ENCODE data around the gene PPFIA2.
"Not testable (repeated sequence)": the region's sequence is repeated elsewhere in the genome, so short reads cannot be mapped to it uniquely, and the experiment has no call there.

The PPFIA2 gene

DNA sequence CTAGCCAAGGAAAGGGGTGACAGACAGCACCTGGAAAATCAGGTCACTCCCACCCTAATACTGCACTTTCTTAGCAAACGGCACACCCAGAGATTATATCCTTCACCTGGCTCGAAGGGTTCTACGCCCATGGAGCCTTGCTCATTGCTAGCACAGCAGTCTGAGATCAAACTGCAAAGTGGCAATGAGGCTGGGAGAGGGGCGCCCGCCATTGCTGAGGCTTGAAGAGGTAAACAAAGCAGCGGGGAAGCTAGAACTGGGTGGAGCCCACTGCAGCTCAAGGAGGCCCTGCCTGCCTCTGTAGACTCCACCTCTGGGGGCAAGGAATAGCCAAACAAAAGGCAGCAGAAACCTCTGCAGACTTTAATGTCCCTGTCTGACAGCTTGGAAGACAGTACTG, 99.8 kb downstream of the PPFIA2 start:
- not testable (repeated sequence) for DNase-seq

DNA sequence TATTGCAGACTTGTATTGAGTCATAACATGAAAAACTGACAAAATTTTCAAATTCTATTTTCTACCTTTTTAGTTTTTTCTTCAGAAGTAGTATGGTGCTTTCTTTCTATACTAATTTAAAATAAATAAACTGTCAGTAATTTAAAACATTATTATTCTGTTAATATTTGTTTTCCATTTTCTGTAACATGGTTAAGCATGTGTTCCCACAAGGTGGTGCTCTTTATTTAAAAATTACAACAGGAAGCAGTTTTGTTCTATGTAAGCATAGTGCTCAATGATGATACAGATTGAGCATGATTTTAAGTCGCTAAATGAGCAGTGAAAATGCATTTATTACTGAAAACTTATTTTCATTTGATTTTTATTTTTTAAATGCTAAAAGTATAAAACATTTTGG, 114.6 kb downstream of the PPFIA2 start:
- DNase-seq = peak; percentile 47

DNA sequence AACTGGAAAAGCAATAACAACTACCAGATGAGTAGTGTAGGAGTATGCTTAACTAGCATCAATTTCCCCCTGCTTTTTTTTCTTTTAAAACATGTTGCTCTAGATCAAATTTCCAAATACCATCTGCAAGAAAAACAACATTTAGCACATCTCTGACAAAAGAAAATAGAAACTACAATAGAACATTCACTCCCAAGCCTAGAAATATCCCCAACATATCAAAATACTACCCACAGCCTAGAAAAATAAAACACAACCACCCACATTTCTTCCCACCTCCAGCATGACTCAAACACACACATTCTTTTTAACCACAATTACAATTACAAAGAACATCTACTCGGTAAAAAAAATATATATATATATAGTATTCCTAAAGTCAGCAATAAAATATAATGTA, 120.0 kb downstream of the PPFIA2 start:
- DNase-seq = no peak

DNA sequence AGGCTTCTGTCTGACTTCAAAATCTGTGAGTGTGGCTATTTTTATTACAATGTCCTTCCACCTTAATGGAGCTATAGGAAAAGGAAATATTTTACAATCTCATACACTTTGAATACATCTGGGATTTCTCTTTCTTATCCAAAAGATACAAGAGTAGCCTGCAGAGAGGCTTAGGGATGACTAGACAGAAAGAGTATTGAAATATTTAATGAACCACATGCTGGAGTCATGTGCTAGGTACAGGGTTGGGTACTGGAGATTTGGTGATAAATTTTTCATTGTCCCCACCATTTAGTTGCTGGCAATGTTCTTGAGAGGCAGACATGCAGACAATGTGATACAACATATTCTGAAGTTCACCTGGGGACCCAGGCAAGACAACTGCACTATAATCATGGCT, 126.0 kb downstream of the PPFIA2 start:
- DNase-seq = no peak

- peak; percentile 62 for DNase-seq
Measured at GRCh38 chr12:81627336-81628189, 131.6 kb downstream of the PPFIA2 start.

DNA sequence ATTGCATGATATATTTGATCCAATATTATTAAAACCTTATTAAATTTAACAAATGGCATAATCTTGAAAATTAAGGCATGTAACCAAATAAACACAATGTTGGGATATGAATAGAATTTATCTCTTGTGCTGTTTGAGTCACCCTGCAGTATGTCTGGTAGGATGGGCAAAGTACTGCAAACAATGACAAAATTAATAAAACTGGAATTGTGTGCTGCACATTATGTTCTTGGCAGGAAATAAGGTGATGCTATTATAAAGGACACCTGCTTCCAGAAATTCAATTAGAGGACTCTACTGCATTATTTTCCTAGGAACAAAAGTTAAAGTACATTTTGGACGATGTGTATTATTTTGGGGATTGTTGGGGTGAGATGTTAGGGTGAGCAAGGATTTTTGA, 132.7 kb downstream of the PPFIA2 start:
- DNase-seq = no peak

- DNase-seq = peak; percentile 56
Measured at GRCh38 chr12:81617915-81618314, 141.2 kb downstream of the PPFIA2 start.

- no peak for DNase-seq
Measured at GRCh38 chr12:81615026-81615588, 144.0 kb downstream of the PPFIA2 start.

GRCh38 chr12:81610955-81611889, 147.9 kb downstream of the PPFIA2 start:
- DNase-seq = no peak

DNA sequence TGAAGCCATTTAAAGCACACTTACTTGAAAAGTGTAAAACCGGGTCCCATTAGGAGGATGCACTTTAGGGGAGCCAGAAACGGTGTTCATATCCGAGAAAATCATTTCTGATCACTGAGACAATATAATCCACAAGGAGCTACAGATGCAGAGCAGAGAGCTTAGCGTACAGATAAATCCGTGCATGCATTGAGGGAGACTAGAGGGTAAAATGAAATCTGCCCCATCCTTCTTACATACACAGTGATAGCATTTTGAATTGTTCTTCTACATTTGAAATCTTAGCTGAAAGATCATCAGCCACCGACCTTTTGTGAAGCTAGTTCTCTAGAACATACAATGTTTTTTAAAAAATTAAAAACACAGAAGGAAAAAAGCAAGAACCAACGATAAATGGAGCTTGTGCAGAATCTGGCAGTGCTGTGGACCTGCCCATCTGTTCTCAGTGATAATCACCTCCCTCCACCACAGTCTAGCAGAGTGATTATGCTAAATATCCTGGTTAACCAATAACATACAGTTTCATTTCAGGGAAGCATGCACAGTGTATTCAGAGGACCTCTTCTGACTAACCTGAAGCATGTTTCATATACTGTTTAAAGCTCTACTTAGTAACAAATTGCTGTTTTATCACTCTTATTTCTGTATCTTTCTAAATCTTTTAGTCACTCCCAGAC, 161.1 kb downstream of the PPFIA2 start:
- DNase-seq = peak; percentile 46

GRCh38 chr12:81596558-81596957, 162.6 kb downstream of the PPFIA2 start:
- DNase-seq = no peak

- no peak for DNase-seq
Measured at GRCh38 chr12:81591256-81591655, 167.9 kb downstream of the PPFIA2 start.

GRCh38 chr12:81590703-81591102, 168.4 kb downstream of the PPFIA2 start:
- DNase-seq = not testable (repeated sequence)

DNA sequence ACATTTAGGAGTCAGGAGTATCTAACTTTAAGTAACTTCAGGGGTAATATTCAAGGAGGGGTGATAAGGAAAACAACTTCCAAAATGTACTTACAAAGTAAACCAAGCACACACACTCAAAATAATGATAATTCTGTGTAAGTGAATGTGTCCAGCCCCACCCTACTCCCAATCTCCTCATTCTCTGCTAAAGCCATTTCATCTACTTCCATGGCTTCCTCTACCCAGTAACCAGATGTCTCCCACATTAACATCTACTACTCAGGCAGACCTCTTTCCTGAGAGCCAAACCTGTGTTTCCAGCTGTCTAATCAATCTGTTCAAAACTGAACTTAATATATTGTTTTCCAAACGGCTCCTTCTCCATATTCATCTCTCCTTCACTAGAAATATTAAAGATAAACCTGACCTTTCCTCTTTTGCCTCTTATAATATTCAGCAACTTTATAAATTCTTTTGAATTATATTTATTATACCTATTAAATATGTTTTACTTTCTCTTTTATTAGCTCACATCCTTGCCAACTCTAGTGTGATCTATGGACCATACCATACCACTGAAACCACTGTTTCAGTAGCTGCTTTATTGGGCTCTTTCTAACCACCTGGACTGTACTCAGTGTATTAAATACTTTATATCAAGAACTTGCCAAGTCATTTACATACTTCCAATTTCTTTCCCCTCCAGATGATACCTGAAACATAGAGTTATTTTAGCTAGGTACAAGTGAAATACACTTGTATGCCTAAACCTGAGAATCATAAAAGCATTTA, 170.7 kb downstream of the PPFIA2 start:
- DNase-seq = no peak

GRCh38 chr12:81585787-81586186, 173.4 kb downstream of the PPFIA2 start:
- DNase-seq = no peak

DNA sequence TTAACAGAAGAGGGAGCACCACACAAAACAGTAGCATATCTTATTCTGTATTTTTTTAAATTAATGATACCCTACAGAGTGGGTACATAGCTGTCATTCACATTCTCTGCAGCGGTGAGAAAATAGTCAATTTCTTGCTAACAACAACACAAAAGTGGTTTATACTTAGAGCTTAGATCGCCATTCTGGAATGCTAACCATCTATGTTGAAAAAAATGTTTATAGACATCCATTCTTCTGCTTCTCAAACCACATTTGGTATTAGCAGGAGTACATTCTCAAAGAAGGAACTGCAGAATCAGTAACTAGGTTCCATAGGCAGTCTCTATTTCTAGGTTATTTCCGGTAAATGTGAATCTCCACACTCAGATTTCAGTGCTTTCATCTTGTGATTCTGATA, 185.9 kb downstream of the PPFIA2 start:
- no peak for DNase-seq

- no peak for DNase-seq
Measured at GRCh38 chr12:81572411-81572810, 186.7 kb downstream of the PPFIA2 start.

DNA sequence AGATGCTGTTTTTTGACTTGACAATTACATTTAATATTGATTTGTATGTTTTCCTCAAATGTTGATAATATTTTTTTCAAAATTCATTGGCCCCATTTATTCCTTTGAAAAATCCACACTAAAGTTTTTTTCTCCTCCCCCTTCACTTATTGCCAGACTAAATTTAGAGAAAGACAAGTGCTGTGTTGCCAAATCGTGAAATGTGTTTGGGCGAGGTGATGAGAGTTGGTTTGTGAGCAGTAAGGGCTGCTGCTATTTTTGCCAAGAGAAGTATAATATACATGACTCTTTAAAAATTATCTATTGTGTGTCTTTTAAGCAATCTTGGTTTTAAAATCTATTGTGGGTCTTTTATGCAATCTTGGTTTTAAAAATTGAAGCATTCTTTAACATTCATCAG, 188.9 kb downstream of the PPFIA2 start:
- DNase-seq = no peak

GRCh38 chr12:81564237-81564636, 194.9 kb downstream of the PPFIA2 start:
- no peak for DNase-seq

DNA sequence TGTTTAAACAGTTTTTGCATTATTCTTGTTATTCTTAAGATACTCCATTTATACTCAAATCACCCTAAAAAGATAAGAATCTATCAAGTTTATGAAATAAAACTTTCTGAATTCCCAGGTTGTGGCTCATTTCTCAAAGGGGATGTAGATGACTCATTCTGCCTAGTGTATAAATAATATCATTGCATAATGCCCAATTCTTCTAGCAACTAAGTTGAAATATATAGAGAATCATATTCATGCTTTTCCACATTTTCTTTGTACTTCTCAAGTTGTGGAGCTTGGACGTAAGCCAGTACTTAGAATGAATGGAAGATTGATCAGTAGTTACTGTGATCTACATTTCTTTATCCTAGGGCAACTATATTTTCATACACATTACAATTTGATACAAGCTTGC, 201.1 kb downstream of the PPFIA2 start:
- DNase-seq = no peak

DNA sequence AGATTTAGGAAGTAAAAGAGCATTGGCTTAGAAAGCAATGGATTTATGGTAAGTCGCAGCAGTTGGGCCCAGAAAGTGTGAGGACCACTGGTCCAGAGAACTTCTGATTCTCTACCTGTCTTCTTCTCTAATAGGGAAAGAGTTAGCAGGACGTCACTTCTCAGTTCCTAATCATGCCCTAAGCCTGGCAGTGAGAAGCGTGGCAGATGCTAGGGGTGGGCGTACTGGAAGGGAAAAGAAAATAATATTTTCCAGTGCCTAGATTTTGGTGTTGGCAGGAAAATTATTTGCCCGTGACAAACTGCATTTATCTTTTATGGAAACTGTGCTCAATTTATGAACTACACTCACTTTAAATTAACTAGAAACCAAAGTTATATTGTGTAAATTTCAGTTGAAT, 212.3 kb downstream of the PPFIA2 start:
- no peak for DNase-seq

GRCh38 chr12:81543621-81544139, 215.5 kb downstream of the PPFIA2 start:
- no peak for DNase-seq
